CD14-positive monocyte (primary cell): Measurements from ENCODE around the gene CMPK1. TPM values are rescaled to one million over a fixed set of nuclear protein-coding genes. Genes with fewer than 3 reads are reported as not detected.

ENCODE experiments used
- DNase-seq, 3 donors: peaks; one replicate each; pipeline ENCODE4 v3.0.0-alpha.2; 2011 to 2022
- H2AFZ ChIP-seq: 2 replicates; pipeline ENCODE4 v1.6.0; 2012; ENCODE audit warnings: mild to moderate bottlenecking, low read depth, low read length, inconsistent platforms; ENCODE audit not compliant: insufficient read depth, poor library complexity, severe bottlenecking
- H3K27ac ChIP-seq, 2 donors: 1 replicate in 1 of 2; 2 replicates in 1 of 2; pipeline ENCODE4 v1.5.1; 2012 to 2013; ENCODE audit warnings: low read length in 2 of 2, control low read depth in 1 of 2, inconsistent platforms in 1 of 2, low read depth in 1 of 2, mild to moderate bottlenecking in 1 of 2
- H3K27me3 ChIP-seq, 2 donors: one replicate each; pipeline versions ENCODE4 v1.6.0 to v1.6.1; 2011 to 2013; ENCODE audit warnings: low read length in 2 of 2; ENCODE audit not compliant: control insufficient read depth in 2 of 2, insufficient read depth in 2 of 2
- H3K36me3 ChIP-seq, 2 donors: replicated peaks in 1 of 2; 1 replicate in 1 of 2; 2 replicates in 1 of 2; pipeline versions ENCODE4 v1.5.1 to v1.6.1; 2012 to 2013; ENCODE audit warnings: low read length in 2 of 2, control low read depth in 1 of 2, inconsistent platforms in 1 of 2, mild to moderate bottlenecking in 1 of 2; ENCODE audit not compliant: insufficient read depth in 2 of 2, control insufficient read depth in 1 of 2
- H3K4me1 ChIP-seq, 2 donors: 1 replicate in 1 of 2; 2 replicates in 1 of 2; pipeline versions ENCODE4 v1.5.1 to v1.6.1; 2012 to 2013; ENCODE audit warnings: low read length in 2 of 2, control low read depth in 1 of 2, inconsistent platforms in 1 of 2, mild to moderate bottlenecking in 1 of 2, moderate library complexity in 1 of 2; ENCODE audit not compliant: insufficient read depth in 2 of 2, control insufficient read depth in 1 of 2
- H3K4me2 ChIP-seq: replicated peaks from 2 replicates; pipeline ENCODE3; 2012; ENCODE audit warnings: low read length, moderate library complexity, mild to moderate bottlenecking; ENCODE audit not compliant: poor library complexity, severe bottlenecking; ENCODE audit errors: extremely low read depth
- H3K4me3 ChIP-seq, 3 experiments: fragments of 200-600 bp in 1 of 3; sonication (generic) in 1 of 3; replicated peaks in 1 of 3; 1 replicate in 2 of 3; 2 replicates in 1 of 3; pipeline ENCODE4 v1.5.1; 2011 to 2013; ENCODE audit warnings: low read length in 3 of 3, mild to moderate bottlenecking in 3 of 3, control low read depth in 2 of 3, low read depth in 2 of 3, inconsistent platforms in 1 of 3, moderate library complexity in 1 of 3
- H3K79me2 ChIP-seq: 2 replicates; pipeline ENCODE4 v1.6.0; 2012; ENCODE audit warnings: mild to moderate bottlenecking, control low read depth, inconsistent platforms, low read length, moderate library complexity; ENCODE audit not compliant: insufficient read depth
- H3K9ac ChIP-seq: 2 replicates; pipeline ENCODE4 v1.6.0; 2017; ENCODE audit warnings: low read length, mild to moderate bottlenecking; ENCODE audit not compliant: insufficient read depth, poor library complexity, severe bottlenecking
- H3K9me3 ChIP-seq, 2 donors: replicated peaks in 1 of 2; 1 replicate in 1 of 2; 2 replicates in 1 of 2; pipeline versions ENCODE4 v1.5.1 to v1.6.1; 2012 to 2013; ENCODE audit warnings: low read length in 2 of 2, control low read depth in 1 of 2; ENCODE audit not compliant: control insufficient read depth in 1 of 2, insufficient read depth in 1 of 2
- H4K20me1 ChIP-seq: 2 replicates; pipeline ENCODE4 v1.6.0; 2012; ENCODE audit warnings: mild to moderate bottlenecking, low read length, control low read depth, moderate library complexity; ENCODE audit not compliant: insufficient read depth
- H3K27ac Mint-ChIP-seq, 7 donors: one replicate each; pipeline ENCODE4 v1.8.0; 2020; ENCODE audit warnings: mild to moderate bottlenecking in 7 of 7, mixed read lengths in 7 of 7, moderate library complexity in 6 of 7, inconsistent platforms in 2 of 7
- H3K27me3 Mint-ChIP-seq, 3 donors: one replicate each; pipeline ENCODE4 v1.8.0; 2021 to 2022; ENCODE audit warnings: low read depth in 3 of 3, mild to moderate bottlenecking in 3 of 3, mixed read lengths in 3 of 3, moderate library complexity in 3 of 3, inconsistent platforms in 1 of 3
- H3K36me3 Mint-ChIP-seq, 2 donors: one replicate each; pipeline ENCODE4 v1.8.0; 2020; ENCODE audit warnings: mixed read lengths in 2 of 2, inconsistent platforms in 1 of 2, mild to moderate bottlenecking in 1 of 2
- H3K4me1 Mint-ChIP-seq: one replicate; pipeline ENCODE4 v1.8.0; 2020; ENCODE audit warnings: mild to moderate bottlenecking, mixed read lengths
- H3K4me3 Mint-ChIP-seq, 2 donors: one replicate each; pipeline ENCODE4 v1.8.0; 2020; ENCODE audit warnings: mild to moderate bottlenecking in 2 of 2, mixed read lengths in 2 of 2, moderate library complexity in 1 of 2
- H3K9me3 Mint-ChIP-seq, 7 donors: one replicate each; pipeline ENCODE4 v1.8.0; 2020 to 2022; ENCODE audit warnings: mixed read lengths in 7 of 7, mild to moderate bottlenecking in 6 of 7, moderate library complexity in 6 of 7, inconsistent platforms in 2 of 7
- WGBS: methylation state at CpG from one replicate; pipeline ENCODE4 v1.1.5; 2013; ENCODE audit warnings: missing lambda C conversion rate; ENCODE audit not compliant: insufficient coverage; 5-methylcytosine and 5-hydroxymethylcytosine counted together
- intact Hi-C, 2 donors: fragments of 100-400 bp; cut with micrococcal nuclease; formaldehyde crosslinking; loops; one replicate each; pipeline versions ENCODE4 v1.15.0 to v1.15.1; 2023
- polyA plus RNA-seq, 3 donors: library from polyadenylated mRNA; depleted of rRNA in 1 of 3; unstranded in 2 of 3; stranded (reverse) in 1 of 3; fragments of 300-500 nt in 2 of 3; fragments of >200 nt in 1 of 3; fragmentation: Illumina TruSeq in 2 of 3; gene quantifications; 1 replicate in 2 of 3; 2 replicates in 1 of 3; pipeline ENCODE4 v1.2.3, GENCODE V29; 2012 to 2021
- TF ChIP-seq, protein P1 (sequence below): fragments of 200-600 bp; IDR thresholded peaks from one replicate; pipeline ENCODE4 v1.8.0; 2022; ENCODE audit warnings: antibody characterized with exemption, mild to moderate bottlenecking

The CMPK1 gene
- polyA plus RNA-seq, 3 donors: 17.4 to 67.6 (median 65.2) TPM

DNA sequence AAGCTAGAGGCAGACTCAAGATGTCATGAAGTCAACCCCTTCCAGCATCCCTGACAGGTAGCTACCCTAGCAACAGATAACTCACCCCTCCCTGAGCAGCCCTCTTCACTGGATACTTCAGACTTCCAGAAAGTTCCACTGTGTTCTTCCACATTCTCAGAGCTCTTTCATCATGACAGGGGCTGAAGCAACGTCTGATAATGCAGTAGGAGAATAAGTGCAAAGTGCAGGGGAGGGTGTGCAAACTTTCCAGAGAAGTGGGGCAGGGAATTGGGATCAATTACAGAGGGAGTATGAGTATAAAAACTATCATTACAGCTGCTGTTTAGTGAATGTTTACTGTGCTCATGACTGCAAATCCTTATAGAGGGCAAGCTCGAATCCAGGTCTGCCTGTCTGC, 56.1 kb downstream of the CMPK1 start:
- Histone ChIP-seq H3K27me3 (peaks cover 2 to 6% of the 10 kb centered on the region in 2 donors), H3K36me3 (no peaks in the 10 kb centered on the region), H4K20me1 (no peaks in the 10 kb centered on the region), H3K4me1 (no peaks in the 10 kb centered on the region), H3K27ac (no peak overlapping the region), H2AFZ (no peak overlapping the region), H3K4me3 (no peak overlapping the region), H3K9ac (no peak overlapping the region), H3K4me2 (no peak overlapping the region), H3K9me3 (no peaks in the 10 kb centered on the region), H3K79me2 (no peaks in the 10 kb centered on the region)
- intact Hi-C loops: loop anchor here (5.0 kb wide), 2 partner anchors 323 to 338 kb away; no protein-coding TSS in a partner anchor
- no peak for DNase-seq
- H3K4me1 Mint-ChIP-seq: no peaks in the 10 kb centered on the region
- TF ChIP-seq, protein P1, sequence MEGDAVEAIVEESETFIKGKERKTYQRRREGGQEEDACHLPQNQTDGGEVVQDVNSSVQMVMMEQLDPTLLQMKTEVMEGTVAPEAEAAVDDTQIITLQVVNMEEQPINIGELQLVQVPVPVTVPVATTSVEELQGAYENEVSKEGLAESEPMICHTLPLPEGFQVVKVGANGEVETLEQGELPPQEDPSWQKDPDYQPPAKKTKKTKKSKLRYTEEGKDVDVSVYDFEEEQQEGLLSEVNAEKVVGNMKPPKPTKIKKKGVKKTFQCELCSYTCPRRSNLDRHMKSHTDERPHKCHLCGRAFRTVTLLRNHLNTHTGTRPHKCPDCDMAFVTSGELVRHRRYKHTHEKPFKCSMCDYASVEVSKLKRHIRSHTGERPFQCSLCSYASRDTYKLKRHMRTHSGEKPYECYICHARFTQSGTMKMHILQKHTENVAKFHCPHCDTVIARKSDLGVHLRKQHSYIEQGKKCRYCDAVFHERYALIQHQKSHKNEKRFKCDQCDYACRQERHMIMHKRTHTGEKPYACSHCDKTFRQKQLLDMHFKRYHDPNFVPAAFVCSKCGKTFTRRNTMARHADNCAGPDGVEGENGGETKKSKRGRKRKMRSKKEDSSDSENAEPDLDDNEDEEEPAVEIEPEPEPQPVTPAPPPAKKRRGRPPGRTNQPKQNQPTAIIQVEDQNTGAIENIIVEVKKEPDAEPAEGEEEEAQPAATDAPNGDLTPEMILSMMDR: no peak
- peaks cover 0 to 4% of the 10 kb centered on the region in 2 donors for H3K36me3 Mint-ChIP-seq
- H3K4me3 Mint-ChIP-seq: no peak overlapping the region
- WGBS: no CpG with 5 or more reads among the region's 2 CpGs
- H3K27me3 Mint-ChIP-seq: peaks cover 7 to 19% (median 18%) of the 10 kb centered on the region in 3 donors
- H3K27ac Mint-ChIP-seq: no peak overlapping the region
- H3K9me3 Mint-ChIP-seq: no peaks in the 10 kb centered on the region

DNA sequence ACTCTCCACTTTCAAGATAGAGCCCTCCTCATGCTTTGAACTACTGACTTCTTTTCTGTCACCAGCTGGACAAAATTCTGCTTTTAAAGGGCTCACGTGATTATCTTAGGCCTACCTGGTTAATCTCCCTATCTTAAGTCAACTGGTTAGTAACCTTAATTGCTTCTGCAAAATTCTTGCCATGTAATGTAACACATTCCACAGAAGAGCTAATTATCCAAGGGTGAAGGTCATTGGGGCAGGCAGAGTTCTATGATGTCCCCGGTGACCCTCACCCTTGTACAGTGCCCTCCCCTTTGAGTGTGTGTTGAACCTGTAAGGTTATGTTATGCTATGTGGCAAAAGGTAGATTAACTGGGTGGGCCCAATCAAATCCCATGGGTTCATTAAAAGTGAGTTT, 57.3 kb downstream of the CMPK1 start:
- no peaks in the 10 kb centered on the region for H3K9me3 Mint-ChIP-seq
- H3K4me1 ChIP-seq: no peaks in the 10 kb centered on the region
- intact Hi-C loops: no loop called here
- H3K9ac ChIP-seq: no peak overlapping the region
- H3K4me3 Mint-ChIP-seq: no peak overlapping the region
- H3K27ac Mint-ChIP-seq: no peak overlapping the region
- H3K27me3 Mint-ChIP-seq: peaks cover 9 to 25% (median 20%) of the 10 kb centered on the region in 3 donors
- H3K27ac ChIP-seq: no peak overlapping the region
- peaks cover 2 to 6% of the 10 kb centered on the region in 2 donors for H3K27me3 ChIP-seq
- no peak overlapping the region for H3K4me2 ChIP-seq
- H3K79me2 ChIP-seq: no peaks in the 10 kb centered on the region
- no peak for DNase-seq
- 33% methylated on average over 1 of the region's 2 CpGs for WGBS
- TF ChIP-seq, protein P1: no peak
- H4K20me1 ChIP-seq: no peaks in the 10 kb centered on the region
- H3K9me3 ChIP-seq: no peaks in the 10 kb centered on the region
- H3K36me3 Mint-ChIP-seq: no peaks in the 10 kb centered on the region
- no peak overlapping the region for H3K4me3 ChIP-seq
- H3K36me3 ChIP-seq: no peaks in the 10 kb centered on the region
- no peak overlapping the region for H2AFZ ChIP-seq
- H3K4me1 Mint-ChIP-seq: no peaks in the 10 kb centered on the region
